SU-DHL-6 (cell line): ENCODE data around the gene NCR3LG1.
A peak's percentile ranks its signal among the peaks of the same experiment; 100 is the strongest.

Experiments used
- EZH2phosphoT487 ChIP-seq: fragments of 200-600 bp; sonication (generic), shearing (Covaris generic); conservative IDR thresholded peaks from 2 replicates; pipeline ENCODE4 v1.6.1; 2018; ENCODE audit warnings: mild to moderate bottlenecking, antibody characterized with exemption, low read length, moderate library complexity, mixed read lengths
- TF ChIP-seq, protein P1 (sequence below): fragments of 200-600 bp; sonication (generic); IDR thresholded peaks from one replicate; pipeline ENCODE4 v1.5.1; 2017; ENCODE audit warnings: antibody characterized with exemption, mild to moderate bottlenecking, low read length, moderate library complexity; ENCODE audit not compliant: insufficient read depth, poor library complexity, severe bottlenecking

DNA sequence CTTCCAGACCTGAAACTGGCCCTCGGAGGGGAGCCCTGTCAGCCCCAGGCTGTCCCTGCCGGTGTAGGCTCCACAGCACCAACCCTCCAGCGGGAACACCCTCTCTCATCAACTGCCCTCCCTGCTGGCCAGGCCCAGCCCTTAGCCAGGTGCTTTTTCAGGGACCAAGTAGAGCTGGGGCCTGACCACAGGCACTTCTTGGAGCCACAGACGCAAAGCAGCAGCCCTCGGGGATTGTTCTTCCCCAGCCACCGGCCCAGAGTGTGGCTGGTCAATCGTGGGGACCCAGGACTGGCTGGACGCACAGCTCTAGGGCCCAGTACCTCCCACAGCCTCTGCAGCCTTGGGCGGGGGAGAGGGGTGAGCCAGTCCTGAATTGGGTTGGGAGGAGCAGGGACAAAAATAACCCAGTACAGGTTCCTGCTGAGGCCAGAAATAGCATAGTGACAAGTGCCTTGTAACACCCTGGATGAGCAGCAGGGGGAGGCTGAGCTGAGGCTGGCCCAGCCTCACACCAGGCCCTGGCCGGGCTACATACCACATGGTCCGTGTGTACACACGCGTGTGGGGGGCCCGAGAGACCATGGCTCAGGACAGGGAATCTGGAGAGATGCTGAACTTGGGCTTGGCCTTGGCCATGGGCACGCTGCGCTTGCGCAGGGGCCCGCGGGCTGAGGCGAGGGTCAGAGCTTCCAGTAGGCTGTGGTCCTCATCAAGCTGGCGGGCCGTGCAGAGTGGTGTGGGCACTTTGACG, 34.9 kb downstream of the NCR3LG1 start:
- TF ChIP-seq, protein P1, sequence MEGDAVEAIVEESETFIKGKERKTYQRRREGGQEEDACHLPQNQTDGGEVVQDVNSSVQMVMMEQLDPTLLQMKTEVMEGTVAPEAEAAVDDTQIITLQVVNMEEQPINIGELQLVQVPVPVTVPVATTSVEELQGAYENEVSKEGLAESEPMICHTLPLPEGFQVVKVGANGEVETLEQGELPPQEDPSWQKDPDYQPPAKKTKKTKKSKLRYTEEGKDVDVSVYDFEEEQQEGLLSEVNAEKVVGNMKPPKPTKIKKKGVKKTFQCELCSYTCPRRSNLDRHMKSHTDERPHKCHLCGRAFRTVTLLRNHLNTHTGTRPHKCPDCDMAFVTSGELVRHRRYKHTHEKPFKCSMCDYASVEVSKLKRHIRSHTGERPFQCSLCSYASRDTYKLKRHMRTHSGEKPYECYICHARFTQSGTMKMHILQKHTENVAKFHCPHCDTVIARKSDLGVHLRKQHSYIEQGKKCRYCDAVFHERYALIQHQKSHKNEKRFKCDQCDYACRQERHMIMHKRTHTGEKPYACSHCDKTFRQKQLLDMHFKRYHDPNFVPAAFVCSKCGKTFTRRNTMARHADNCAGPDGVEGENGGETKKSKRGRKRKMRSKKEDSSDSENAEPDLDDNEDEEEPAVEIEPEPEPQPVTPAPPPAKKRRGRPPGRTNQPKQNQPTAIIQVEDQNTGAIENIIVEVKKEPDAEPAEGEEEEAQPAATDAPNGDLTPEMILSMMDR: peak; percentile 75
- no peak for TF ChIP-seq EZH2phosphoT487
